Measurements from ENCODE around the gene NR0B1. TPM values are rescaled to one million over a fixed set of nuclear protein-coding genes. Genes with fewer than 3 reads are reported as not detected.

The NR0B1 gene
- total RNA-seq, 2 donors from 2014 or later: 9.6 to 15.2 TPM

DNA sequence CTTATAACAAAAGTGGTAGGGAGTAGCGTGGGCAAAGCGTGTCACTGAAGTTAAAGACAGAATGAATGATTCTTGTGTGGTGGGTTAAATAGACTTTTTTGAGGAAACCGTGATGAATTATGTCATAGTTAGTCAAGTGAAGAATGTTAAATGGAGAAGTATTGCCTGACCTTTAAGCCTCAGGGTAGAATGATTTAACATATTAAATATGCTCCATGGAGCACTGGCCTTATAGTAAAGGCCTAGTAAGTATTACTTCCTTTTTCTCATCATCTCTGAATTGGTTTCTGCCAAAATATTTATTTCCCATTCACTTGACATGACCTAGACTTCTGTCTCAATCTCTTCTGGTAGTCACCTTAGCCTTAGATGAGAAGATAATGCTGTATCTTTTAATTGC, 38.6 kb downstream of the NR0B1 start:
- no peak for DNase-seq
- 93% methylated on average over 3 of the region's 3 CpGs; no CpG with 5 or more reads in 1 of the 2 experiments for WGBS, 2 experiments (ENCODE audit: insufficient coverage in 1 of 2, insufficient read length in 1 of 2)
- Histone ChIP-seq H3K9ac (ENCODE audit: extremely low read depth, low read length, poor library complexity, severe bottlenecking) (no peak overlapping the region), H3K4me3 (ENCODE audit: low read length) (no peak overlapping the region), H3K4me1 (ENCODE audit: control insufficient read depth, insufficient read depth, low read length) (no peaks in the 10 kb centered on the region), H3K27me3 (ENCODE audit: control insufficient read depth, insufficient read depth, low read length, poor library complexity, severe bottlenecking) (no peaks in the 10 kb centered on the region), H3K9me3 (ENCODE audit: control insufficient read depth, low read length) (no peaks in the 10 kb centered on the region), H3K36me3 (ENCODE audit: control insufficient read depth, insufficient read depth, low read length) (no peaks in the 10 kb centered on the region), H3K27ac (ENCODE audit: low read depth, low read length) (no peak overlapping the region)
- no peaks in the 10 kb centered on the region for H3K36me3 Mint-ChIP-seq (ENCODE audit: low read depth)
- peaks cover 6% of the 10 kb centered on the region for H3K4me1 Mint-ChIP-seq
- no peak overlapping the region for H3K27ac Mint-ChIP-seq
- peaks cover 5% of the 10 kb centered on the region for H3K9me3 Mint-ChIP-seq
- no peak overlapping the region for H3K4me3 Mint-ChIP-seq
- no peaks in the 10 kb centered on the region for H3K27me3 Mint-ChIP-seq (ENCODE audit: insufficient read depth)
- TF ChIP-seq, protein P1, sequence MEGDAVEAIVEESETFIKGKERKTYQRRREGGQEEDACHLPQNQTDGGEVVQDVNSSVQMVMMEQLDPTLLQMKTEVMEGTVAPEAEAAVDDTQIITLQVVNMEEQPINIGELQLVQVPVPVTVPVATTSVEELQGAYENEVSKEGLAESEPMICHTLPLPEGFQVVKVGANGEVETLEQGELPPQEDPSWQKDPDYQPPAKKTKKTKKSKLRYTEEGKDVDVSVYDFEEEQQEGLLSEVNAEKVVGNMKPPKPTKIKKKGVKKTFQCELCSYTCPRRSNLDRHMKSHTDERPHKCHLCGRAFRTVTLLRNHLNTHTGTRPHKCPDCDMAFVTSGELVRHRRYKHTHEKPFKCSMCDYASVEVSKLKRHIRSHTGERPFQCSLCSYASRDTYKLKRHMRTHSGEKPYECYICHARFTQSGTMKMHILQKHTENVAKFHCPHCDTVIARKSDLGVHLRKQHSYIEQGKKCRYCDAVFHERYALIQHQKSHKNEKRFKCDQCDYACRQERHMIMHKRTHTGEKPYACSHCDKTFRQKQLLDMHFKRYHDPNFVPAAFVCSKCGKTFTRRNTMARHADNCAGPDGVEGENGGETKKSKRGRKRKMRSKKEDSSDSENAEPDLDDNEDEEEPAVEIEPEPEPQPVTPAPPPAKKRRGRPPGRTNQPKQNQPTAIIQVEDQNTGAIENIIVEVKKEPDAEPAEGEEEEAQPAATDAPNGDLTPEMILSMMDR (conservative IDR thresholded peaks at IDR 0.05): no peak

DNA sequence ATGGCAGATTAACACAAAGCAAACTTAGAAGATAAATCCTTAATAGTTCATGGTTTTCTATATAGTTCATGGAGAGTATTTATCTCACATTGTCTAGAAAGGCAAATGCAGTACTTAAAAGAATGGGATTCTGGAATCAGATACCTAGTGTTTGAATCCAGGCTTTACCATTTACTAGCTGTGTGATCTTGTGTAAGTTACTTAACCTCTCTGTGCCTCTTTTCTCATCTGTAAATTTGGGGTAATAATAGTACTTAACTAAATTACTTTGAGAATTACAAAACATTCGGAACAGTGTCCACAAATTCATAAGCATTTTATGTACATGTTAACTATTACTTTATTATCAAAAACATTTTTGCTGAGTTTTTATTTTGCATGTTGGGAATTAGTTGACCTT, 46.4 kb downstream of the NR0B1 start:
- Histone ChIP-seq H3K9me3 (ENCODE audit: control insufficient read depth, low read length) (peaks cover 9% of the 10 kb centered on the region), H3K4me1 (ENCODE audit: control insufficient read depth, insufficient read depth, low read length) (no peaks in the 10 kb centered on the region), H3K36me3 (ENCODE audit: control insufficient read depth, insufficient read depth, low read length) (no peaks in the 10 kb centered on the region), H3K27me3 (ENCODE audit: control insufficient read depth, insufficient read depth, low read length, poor library complexity, severe bottlenecking) (no peaks in the 10 kb centered on the region), H3K4me3 (ENCODE audit: low read length) (no peak overlapping the region), H3K27ac (ENCODE audit: low read depth, low read length) (no peak overlapping the region), H3K9ac (ENCODE audit: extremely low read depth, low read length, poor library complexity, severe bottlenecking) (no peak overlapping the region)
- Mint-ChIP-seq H3K4me3 (no peak overlapping the region), H3K27me3 (ENCODE audit: insufficient read depth) (peaks cover 1% of the 10 kb centered on the region), H3K4me1 (peaks cover 7% of the 10 kb centered on the region), H3K27ac (no peak overlapping the region), H3K9me3 (peaks cover 6% of the 10 kb centered on the region), H3K36me3 (ENCODE audit: low read depth) (no peaks in the 10 kb centered on the region)
- no peak for DNase-seq
- WGBS, 2 experiments (ENCODE audit: insufficient coverage in 1 of 2, insufficient read length in 1 of 2): no CpG with 5 or more reads among the region's 1 CpG
- TF ChIP-seq, protein P1 (conservative IDR thresholded peaks at IDR 0.05): no peak

DNA sequence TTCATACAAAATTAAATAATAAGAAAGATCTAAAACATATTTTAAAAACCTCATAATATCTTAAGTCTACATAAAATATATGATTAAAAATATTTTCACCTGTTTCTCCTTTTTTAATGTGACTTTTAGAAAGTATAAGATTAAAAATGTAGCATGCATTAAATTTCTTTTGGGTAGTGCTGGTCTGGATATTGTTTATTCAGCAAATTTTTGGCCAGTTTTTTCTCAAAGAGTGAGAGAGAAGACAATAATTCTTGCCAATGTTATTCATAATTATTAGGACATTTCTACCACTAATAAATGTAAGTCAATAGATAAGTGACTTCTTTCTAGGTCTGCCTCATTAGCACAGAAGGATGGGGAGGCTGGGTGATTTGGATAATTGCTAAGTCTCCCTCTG, 48.2 kb downstream of the NR0B1 start:
- H3K27me3 ChIP-seq (ENCODE audit: control insufficient read depth, insufficient read depth, low read length, poor library complexity, severe bottlenecking): no peaks in the 10 kb centered on the region
- Mint-ChIP-seq H3K36me3 (ENCODE audit: low read depth) (peaks cover 5% of the 10 kb centered on the region), H3K27ac (no peak overlapping the region), H3K9me3 (peaks cover 23% of the 10 kb centered on the region), H3K4me1 (peaks cover 7% of the 10 kb centered on the region), H3K27me3 (ENCODE audit: insufficient read depth) (peaks cover 1% of the 10 kb centered on the region), H3K4me3 (no peak overlapping the region)
- TF ChIP-seq, protein P1 (conservative IDR thresholded peaks at IDR 0.05): no peak
- no peaks in the 10 kb centered on the region for H3K4me1 ChIP-seq (ENCODE audit: control insufficient read depth, insufficient read depth, low read length)
- H3K4me3 ChIP-seq (ENCODE audit: low read length): no peak overlapping the region
- H3K9me3 ChIP-seq (ENCODE audit: control insufficient read depth, low read length): peaks cover 19% of the 10 kb centered on the region
- H3K36me3 ChIP-seq (ENCODE audit: control insufficient read depth, insufficient read depth, low read length): no peaks in the 10 kb centered on the region
- H3K27ac ChIP-seq (ENCODE audit: low read depth, low read length): no peak overlapping the region
- no peak overlapping the region for H3K9ac ChIP-seq (ENCODE audit: extremely low read depth, low read length, poor library complexity, severe bottlenecking)
- no peak for DNase-seq

Measured in endodermal cell (in vitro differentiated cells).